H1 (cell line): ENCODE data around the gene PEX5L. TPM values are rescaled to one million over a fixed set of nuclear protein-coding genes. Genes with fewer than 3 reads are reported as not detected.

Experiments used
- CTCF ChIA-PET: fragments of 300-600 bp; sonication (Branson Sonifier 250); formaldehyde crosslinking; loops from one replicate; lab custom pipeline; 2021; ENCODE audit not compliant: partially characterized antibody; lab: Charles Lee
- POLR2A ChIA-PET: fragments of 300-600 bp; sonication (Branson Sonifier 250); formaldehyde crosslinking; loops from one replicate; lab custom pipeline; 2021; ENCODE audit warnings: inconsistent platforms; ENCODE audit not compliant: partially characterized antibody; lab: Charles Lee
- DNase-seq, 2 experiments: peaks; one replicate each; pipeline versions ENCODE4 v3.0.0 to v3.0.0-alpha.2; 2010 to 2022; ENCODE audit warnings: low spot score in 2 of 2, low read depth in 1 of 2, mixed read lengths in 1 of 2
- FAIRE-seq: peaks from 2 replicates; lab custom pipeline; 2011; peaks lifted over from hg19 to GRCh38; lab: Jason Lieb, UNC
- H2AFZ ChIP-seq: 2 replicates; pipeline ENCODE4 v1.8.1; 2012; ENCODE audit warnings: low read length, inconsistent platforms
- H2AK5ac ChIP-seq: 2 replicates; pipeline ENCODE4 v1.6.1; 2013; ENCODE audit warnings: low read depth, low read length
- H2BK120ac ChIP-seq: replicated peaks from 2 replicates; pipeline ENCODE3; 2013; ENCODE audit warnings: low read depth, low read length, inconsistent platforms
- H2BK12ac ChIP-seq: 2 replicates; pipeline ENCODE4 v1.6.1; 2013; ENCODE audit warnings: low read depth, low read length
- H2BK15ac ChIP-seq: 2 replicates; pipeline ENCODE4 v1.6.1; 2013; ENCODE audit warnings: low read length
- H2BK20ac ChIP-seq: 2 replicates; pipeline ENCODE4 v1.6.1; 2013; ENCODE audit warnings: low read length
- H2BK5ac ChIP-seq: 2 replicates; pipeline ENCODE4 v1.6.1; 2013; ENCODE audit warnings: low read depth, low read length
- H3K14ac ChIP-seq: 2 replicates; pipeline ENCODE4 v1.6.1; 2013; ENCODE audit warnings: inconsistent platforms; ENCODE audit not compliant: insufficient read length
- H3K18ac ChIP-seq: 2 replicates; pipeline ENCODE4 v1.6.1; 2013; ENCODE audit warnings: low read length; ENCODE audit errors: extremely low read depth
- H3K23ac ChIP-seq: 2 replicates; pipeline ENCODE4 v1.6.1; 2013; ENCODE audit warnings: inconsistent platforms; ENCODE audit not compliant: insufficient read length
- H3K23me2 ChIP-seq: 2 replicates; pipeline ENCODE4 v1.6.1; 2013; ENCODE audit warnings: low read depth, low read length
- H3K27ac ChIP-seq: 2 replicates; pipeline ENCODE4 v1.6.1; 2011; ENCODE audit warnings: low read depth, low read length, inconsistent platforms
- H3K27me3 ChIP-seq, 4 experiments: replicated peaks in 1 of 4; 1 replicate in 1 of 4; 2 replicates in 3 of 4; pipeline versions ENCODE4 v1.6.1 to v1.8.1; 2011 to 2013; ENCODE audit warnings: low read length in 3 of 4, mild to moderate bottlenecking in 3 of 4, inconsistent platforms in 2 of 4, mixed read lengths in 2 of 4, moderate library complexity in 1 of 4; ENCODE audit not compliant: control insufficient read depth in 3 of 4, insufficient read depth in 3 of 4; ENCODE audit errors: extremely low read depth in 1 of 4
- H3K36me3 ChIP-seq, 4 experiments: 2 replicates each; pipeline versions ENCODE4 v1.6.1 to v1.8.1; 2011 to 2013; ENCODE audit warnings: mild to moderate bottlenecking in 4 of 4, low read length in 3 of 4, moderate library complexity in 2 of 4, control low read depth in 1 of 4, inconsistent platforms in 1 of 4; ENCODE audit not compliant: insufficient read depth in 4 of 4, control insufficient read depth in 2 of 4
- H3K4ac ChIP-seq: replicated peaks from 2 replicates; pipeline ENCODE3; 2013; ENCODE audit warnings: low read length, low read depth, mixed read lengths, inconsistent platforms; ENCODE audit not compliant: insufficient read length
- H3K4me1 ChIP-seq, 4 experiments: replicated peaks in 1 of 4; 1 replicate in 1 of 4; 2 replicates in 3 of 4; pipeline versions ENCODE4 v1.6.1 to v1.8.1; 2011 to 2013; ENCODE audit warnings: low read length in 3 of 4, inconsistent platforms in 2 of 4, mixed read lengths in 1 of 4; ENCODE audit not compliant: insufficient read depth in 4 of 4, control insufficient read depth in 3 of 4
- H3K4me2 ChIP-seq, 2 experiments: 2 replicates each; pipeline versions ENCODE4 v1.6.1 to v1.8.1; 2011 to 2013; ENCODE audit warnings: low read depth in 2 of 2, low read length in 2 of 2, control low read depth in 1 of 2, inconsistent platforms in 1 of 2, mild to moderate bottlenecking in 1 of 2; ENCODE audit not compliant: insufficient read depth in 1 of 2
- H3K4me3 ChIP-seq, 4 experiments: fragments of 200-600, 300-600 bp in 1 of 4; sonication (generic), shearing (Covaris generic), sonication (Bioruptor Twin) in 1 of 4; 2 replicates each; pipeline versions ENCODE4 v1.5.1 to v1.8.1; 2011 to 2016; ENCODE audit warnings: low read length in 4 of 4, low read depth in 3 of 4, control low read depth in 2 of 4, inconsistent platforms in 2 of 4, mild to moderate bottlenecking in 2 of 4, mixed read lengths in 1 of 4, moderate library complexity in 1 of 4; ENCODE audit not compliant: insufficient read depth in 2 of 4; ENCODE audit errors: extremely low read depth in 1 of 4
- H3K56ac ChIP-seq: replicated peaks from 2 replicates; pipeline ENCODE3; 2013; ENCODE audit warnings: low read depth, mild to moderate bottlenecking, mixed read lengths, low read length, inconsistent platforms; ENCODE audit not compliant: insufficient read length
- H3K79me1 ChIP-seq: 2 replicates; pipeline ENCODE4 v1.6.1; 2013; ENCODE audit warnings: low read depth, low read length, control low read depth
- H3K79me2 ChIP-seq, 2 experiments: 2 replicates each; pipeline versions ENCODE4 v1.6.1 to v1.8.1; 2012 to 2013; ENCODE audit warnings: low read length in 2 of 2, mild to moderate bottlenecking in 2 of 2, inconsistent platforms in 1 of 2; ENCODE audit not compliant: insufficient read depth in 2 of 2, control insufficient read depth in 1 of 2
- H3K9ac ChIP-seq, 4 experiments: replicated peaks in 1 of 4; 1 replicate in 1 of 4; 2 replicates in 3 of 4; pipeline versions ENCODE4 v1.6.1 to v1.8.1; 2011 to 2013; ENCODE audit warnings: low read depth in 3 of 4, low read length in 3 of 4, control low read depth in 2 of 4, mild to moderate bottlenecking in 2 of 4, moderate library complexity in 2 of 4, inconsistent platforms in 1 of 4; ENCODE audit errors: extremely low read depth in 1 of 4
- H3K9me3 ChIP-seq, 2 experiments: 2 replicates each; pipeline versions ENCODE4 v1.6.1 to v1.8.1; 2012 to 2013; ENCODE audit warnings: mild to moderate bottlenecking in 2 of 2, moderate library complexity in 2 of 2, control low read depth in 1 of 2, inconsistent platforms in 1 of 2, low read depth in 1 of 2, low read length in 1 of 2, mixed read lengths in 1 of 2; ENCODE audit not compliant: insufficient read depth in 2 of 2
- H4K20me1 ChIP-seq, 2 experiments: replicated peaks in 1 of 2; 2 replicates each; pipeline versions ENCODE3 to v1.8.1; 2011 to 2013; ENCODE audit warnings: inconsistent platforms in 2 of 2, low read length in 2 of 2, mild to moderate bottlenecking in 1 of 2; ENCODE audit not compliant: insufficient read depth in 2 of 2, control insufficient read depth in 1 of 2
- H4K5ac ChIP-seq: 2 replicates; pipeline ENCODE4 v1.6.1; 2013; ENCODE audit warnings: low read length, low read depth, mixed read lengths, inconsistent platforms; ENCODE audit not compliant: insufficient read length
- H4K8ac ChIP-seq: 2 replicates; pipeline ENCODE4 v1.8.0; 2013; ENCODE audit warnings: mild to moderate bottlenecking, moderate library complexity, low read length, inconsistent platforms; ENCODE audit not compliant: insufficient read depth; ENCODE audit errors: extremely low read depth
- H4K91ac ChIP-seq: replicated peaks from 2 replicates; pipeline ENCODE3; 2013; ENCODE audit warnings: low read length, mixed read lengths, inconsistent platforms; ENCODE audit not compliant: insufficient read length
- BRCA1 ChIP-seq: IDR thresholded peaks from 2 replicates; pipeline ENCODE4 v1.6.1; 2012; ENCODE audit warnings: low read depth, low read length, improper control_type of control experiment
- KDM4A ChIP-seq: IDR thresholded peaks from one replicate; pipeline ENCODE4 v1.7.1; 2012; ENCODE audit warnings: low read depth, mild to moderate bottlenecking, moderate library complexity, low read length, inconsistent platforms; ENCODE audit not compliant: severe bottlenecking
- POU5F1 ChIP-seq: IDR thresholded peaks from 2 replicates; pipeline ENCODE4 v1.6.1; 2011; ENCODE audit warnings: low read depth, mild to moderate bottlenecking, low read length, moderate library complexity
- WGBS, 2 experiments: shearing (Covaris generic) in 1 of 2; methylation state at CpG; one replicate each; pipeline versions ENCODE4 v1.1.6 to v1.1.7; 2013 to 2015; ENCODE audit warnings: low lambda C conversion rate in 2 of 2, mixed read lengths in 2 of 2, inconsistent platforms in 1 of 2, low coverage in 1 of 2, missing lambda C conversion rate in 1 of 2; ENCODE audit not compliant: insufficient replicate concordance in 2 of 2, insufficient coverage in 1 of 2, insufficient read length in 1 of 2; ENCODE audit errors: extremely low coverage in 1 of 2, missing lambda C conversion rate in 1 of 2; 5-methylcytosine and 5-hydroxymethylcytosine counted together
- polyA plus RNA-seq, 7 experiments: library from polyadenylated mRNA; depleted of rRNA in 3 of 7; stranded (reverse) in 5 of 7; unstranded in 2 of 7; fragments of >200 nt in 5 of 7; fragments of 200-250 nt in 2 of 7; gene quantifications; 1 replicate in 5 of 7; 2 replicates in 1 of 7; 4 replicates in 1 of 7; pipeline versions ENCODE4 v1.2.1 to v1.2.3, GENCODE V29; 2011 to 2013; ENCODE audit warnings: missing spikeins in 2 of 7, mixed read lengths in 2 of 7
- total RNA-seq: library from RNA; stranded (reverse); fragmentation: NEBNext Ultra II Directional; extraction: Animal tissue kit (Norgen Biotek cat#: 25700); gene quantifications from 2 replicates; pipeline ENCODE4 v1.2.1, GENCODE V29; 2021

The PEX5L gene
- total and polyA plus RNA-seq, 2 of the 8 experiments (the other 6 are each of a cell fraction or from before 2014, with no cell fraction given): 0.80 to 4.2 TPM

- TF ChIP-seq KDM4A (no peak), POU5F1 (no peak), BRCA1 (no peak)
- Histone ChIP-seq H4K20me1 (no peaks in the 10 kb centered on the region), H4K8ac (peak overlapping the region; percentile 66), H3K18ac (no peak overlapping the region), H3K36me3 (no peaks in the 10 kb centered on the region), H3K4me3 (no peak overlapping the region), H3K79me1 (no peaks in the 10 kb centered on the region), H3K4ac (no peak overlapping the region), H3K4me2 (no peak overlapping the region), H3K4me1 (peaks cover 0 to 2% (median 0%) of the 10 kb centered on the region in 4 experiments; a peak in 1 of 7 replicates), H3K27me3 (no peaks in the 10 kb centered on the region), H3K9me3 (no peaks in the 10 kb centered on the region), H2AFZ (no peak overlapping the region), H3K23me2 (no peaks in the 10 kb centered on the region), H3K27ac (no peak overlapping the region), H2BK5ac (no peak overlapping the region), H2AK5ac (no peak overlapping the region), H4K91ac (no peak overlapping the region), H4K5ac (no peak overlapping the region), H2BK15ac (no peak overlapping the region), H3K56ac (no peak overlapping the region), H2BK20ac (no peak overlapping the region), H3K79me2 (no peaks in the 10 kb centered on the region), H2BK120ac (no peak overlapping the region), H3K9ac (no peak overlapping the region), H3K14ac (no peak overlapping the region), H3K23ac (no peak overlapping the region), H2BK12ac (no peak overlapping the region)
- 84% methylated on average over 2 of the region's 2 CpGs; no CpG with 5 or more reads in 1 of the 2 experiments for WGBS, 2 experiments
- ChIA-PET POLR2A (interaction anchor here (1.8 kb wide), 1 partner anchor 10 kb away, joined by 6 read pairs; the partner anchor contains the start of gene PEX5L), CTCF (no interaction called here)
- FAIRE-seq (no peak), DNase-seq (no peak)
These were observed 9.7 kb downstream of the PEX5L start for GRCh38 chr3:180026997-180027396.
